HepG2 (cell line): ENCODE measurements around the gene DHRS13. TPM values are rescaled to one million over a fixed set of nuclear protein-coding genes. Genes with fewer than 3 reads are reported as not detected.

Experiments
- EP300 ChIP-seq, 3 experiments: sonication (generic) in 1 of 3; formaldehyde crosslinking in 1 of 3; IDR thresholded peaks; 2 replicates each; pipeline versions ENCODE4 v1.5.1 to v1.6.1; 2011 to 2020; ENCODE audit warnings: low read depth in 2 of 3, low read length in 2 of 3, borderline replicate concordance in 1 of 3, improper control_type of control experiment in 1 of 3, mild to moderate bottlenecking in 1 of 3, missing genetic modification reagents in 1 of 3, moderate library complexity in 1 of 3
- IKZF1 ChIP-seq: fragments of 450-650 bp; IDR thresholded peaks from 2 replicates; pipeline ENCODE4 v1.7.1; 2016
- IKZF5 ChIP-seq: IDR thresholded peaks from 2 replicates; pipeline ENCODE4 v1.6.1; 2018; ENCODE audit warnings: missing genetic modification reagents, mild to moderate bottlenecking, missing compliant biosample characterization
- JUNB ChIP-seq: sonication (generic); formaldehyde crosslinking; IDR thresholded peaks from 2 replicates; pipeline ENCODE4 v1.8.0; 2022; ENCODE audit warnings: missing genetic modification reagents, mild to moderate bottlenecking, borderline replicate concordance
- KDM5A ChIP-seq: fragments of 200-600 bp; sonication (generic); IDR thresholded peaks from 2 replicates; pipeline ENCODE4 v1.7.0; 2018; ENCODE audit warnings: antibody characterized with exemption, mild to moderate bottlenecking, low read length, borderline replicate concordance
- KMT2B ChIP-seq: IDR thresholded peaks from 2 replicates; pipeline ENCODE4 v1.6.1; 2016; ENCODE audit warnings: missing genetic modification reagents, missing compliant biosample characterization
- NR0B2 ChIP-seq: sonication (generic); formaldehyde crosslinking; IDR thresholded peaks from 2 replicates; pipeline ENCODE4 v1.4.0; 2020; ENCODE audit warnings: mild to moderate bottlenecking, missing genetic modification reagents
- ONECUT2 ChIP-seq: sonication (generic); formaldehyde crosslinking; IDR thresholded peaks from 2 replicates; pipeline ENCODE4 v1.4.0; 2020; ENCODE audit warnings: missing genetic modification reagents
- POLR2G ChIP-seq: fragments of 200-400 bp; formaldehyde crosslinking; IDR thresholded peaks from 2 replicates; pipeline ENCODE4 v1.6.1; 2018; ENCODE audit warnings: mild to moderate bottlenecking, low read depth, low read length, moderate library complexity
- SAFB2 ChIP-seq: sonication (generic); formaldehyde crosslinking; IDR thresholded peaks from 2 replicates; pipeline ENCODE4 v1.5.1; 2020; ENCODE audit warnings: missing genetic modification reagents, low read depth, mild to moderate bottlenecking, borderline replicate concordance
- SATB2 ChIP-seq: sonication (generic); formaldehyde crosslinking; IDR thresholded peaks from 2 replicates; pipeline ENCODE4 v1.5.0; 2020; ENCODE audit warnings: missing genetic modification reagents
- SMC3 ChIP-seq: IDR thresholded peaks from 2 replicates; pipeline ENCODE4 v1.6.1; 2011; ENCODE audit warnings: low read length, improper control_type of control experiment
- TERF1 ChIP-seq: sonication (generic); formaldehyde crosslinking; IDR thresholded peaks from 2 replicates; pipeline ENCODE4 v1.8.0; 2022; ENCODE audit warnings: mild to moderate bottlenecking, missing genetic modification reagents, moderate library complexity
- ZNF660 ChIP-seq: sonication (generic); formaldehyde crosslinking; IDR thresholded peaks from 2 replicates; pipeline ENCODE4 v1.5.1; 2020; ENCODE audit warnings: mild to moderate bottlenecking, low read depth, missing genetic modification reagents, borderline replicate concordance
- ZNF841 ChIP-seq: sonication (generic); formaldehyde crosslinking; IDR thresholded peaks from 2 replicates; pipeline ENCODE4 v1.8.1; 2023; ENCODE audit warnings: missing genetic modification reagents, borderline replicate concordance
- polyA plus RNA-seq, 8 experiments: library from polyadenylated mRNA; depleted of rRNA in 3 of 8; stranded (reverse) in 7 of 8; unstranded in 1 of 8; fragments of >200 nt; fragmentation: Illumina TruSeq in 4 of 8; extraction: Trizol in 4 of 8; gene quantifications; 2 replicates each; pipeline versions ENCODE4 v1.2.1 to v1.2.3, GENCODE V29; 2011 to 2016; ENCODE audit warnings: low read depth in 4 of 8, missing spikeins in 1 of 8, mixed read lengths in 1 of 8; ENCODE audit not compliant: insufficient read depth in 1 of 8
- total RNA-seq, 5 experiments: library from RNA; depleted of rRNA; stranded (reverse); fragments of >200 nt; fragmentation: Illumina TruSeq; extraction: Trizol; gene quantifications; 2 replicates each; pipeline ENCODE4 v1.2.3, GENCODE V29; 2016; ENCODE audit warnings: low read depth in 1 of 5
- TF ChIP-seq, protein P1 (sequence below): sonication (generic); formaldehyde crosslinking; IDR thresholded peaks from 2 replicates; pipeline ENCODE4 v1.4.0; 2020; ENCODE audit warnings: mild to moderate bottlenecking, missing genetic modification reagents, borderline replicate concordance

Gene DHRS13
- total and polyA plus RNA-seq, 2 of the 13 experiments (the other 11 are each of a cell fraction or from before 2014, with no cell fraction given) = 11.8 to 12.6 TPM

DNA sequence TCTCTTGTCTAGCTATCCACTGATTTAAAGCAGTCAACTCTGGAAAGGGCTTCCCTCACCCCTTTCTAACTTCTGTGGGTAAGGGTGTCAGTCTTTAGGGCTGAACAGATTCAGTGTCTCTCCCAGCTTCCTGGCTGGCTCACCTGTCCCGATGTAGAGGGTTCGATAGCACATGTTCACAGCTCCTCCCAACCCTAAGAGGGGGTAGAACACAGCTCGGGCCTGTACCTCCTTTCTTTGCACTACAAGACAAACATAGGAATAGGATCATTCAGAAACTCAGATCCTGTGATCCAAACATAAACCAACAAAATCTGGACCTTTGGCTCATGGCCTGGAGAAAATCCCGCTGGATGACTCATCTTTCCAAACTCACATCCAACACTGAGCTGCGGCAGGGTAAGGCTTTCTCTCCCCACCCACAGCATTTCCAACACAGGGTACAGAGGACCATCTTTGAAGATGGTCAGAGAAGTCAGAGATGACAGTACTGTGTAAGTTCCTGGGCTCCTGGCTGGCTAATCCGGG, 5.8 kb upstream of the DHRS13 start (continued):
- TF ChIP-seq TERF1 (CRISPR knock-in tag) (no peak), EP300 (IDR thresholded peaks at IDR 0.05; ENCODE audit: low read depth in 2 of 2, low read length in 2 of 2) (no peak), EP300 (CRISPR knock-in tag; IDR thresholded peaks at IDR 0.05; ENCODE audit: borderline replicate concordance) (no peak), KMT2B (no peak), NR0B2 (CRISPR knock-in tag) (no peak), POLR2G (no peak; the same call in 1 of the 2 replicates), ZNF660 (CRISPR knock-in tag) (no peak), SMC3 (no peak), IKZF1 (no peak), SAFB2 (CRISPR knock-in tag) (no peak), JUNB (CRISPR knock-in tag) (peak; percentile 25; the same call in 1 of the 2 replicates), ZNF841 (no peak), SATB2 (CRISPR knock-in tag) (no peak), KDM5A (no peak), ONECUT2 (no peak), IKZF5 (CRISPR knock-in tag) (0 out of 2 replicates have a peak, but pooled peaks have one; percentile 18)
- TF ChIP-seq, protein P1, sequence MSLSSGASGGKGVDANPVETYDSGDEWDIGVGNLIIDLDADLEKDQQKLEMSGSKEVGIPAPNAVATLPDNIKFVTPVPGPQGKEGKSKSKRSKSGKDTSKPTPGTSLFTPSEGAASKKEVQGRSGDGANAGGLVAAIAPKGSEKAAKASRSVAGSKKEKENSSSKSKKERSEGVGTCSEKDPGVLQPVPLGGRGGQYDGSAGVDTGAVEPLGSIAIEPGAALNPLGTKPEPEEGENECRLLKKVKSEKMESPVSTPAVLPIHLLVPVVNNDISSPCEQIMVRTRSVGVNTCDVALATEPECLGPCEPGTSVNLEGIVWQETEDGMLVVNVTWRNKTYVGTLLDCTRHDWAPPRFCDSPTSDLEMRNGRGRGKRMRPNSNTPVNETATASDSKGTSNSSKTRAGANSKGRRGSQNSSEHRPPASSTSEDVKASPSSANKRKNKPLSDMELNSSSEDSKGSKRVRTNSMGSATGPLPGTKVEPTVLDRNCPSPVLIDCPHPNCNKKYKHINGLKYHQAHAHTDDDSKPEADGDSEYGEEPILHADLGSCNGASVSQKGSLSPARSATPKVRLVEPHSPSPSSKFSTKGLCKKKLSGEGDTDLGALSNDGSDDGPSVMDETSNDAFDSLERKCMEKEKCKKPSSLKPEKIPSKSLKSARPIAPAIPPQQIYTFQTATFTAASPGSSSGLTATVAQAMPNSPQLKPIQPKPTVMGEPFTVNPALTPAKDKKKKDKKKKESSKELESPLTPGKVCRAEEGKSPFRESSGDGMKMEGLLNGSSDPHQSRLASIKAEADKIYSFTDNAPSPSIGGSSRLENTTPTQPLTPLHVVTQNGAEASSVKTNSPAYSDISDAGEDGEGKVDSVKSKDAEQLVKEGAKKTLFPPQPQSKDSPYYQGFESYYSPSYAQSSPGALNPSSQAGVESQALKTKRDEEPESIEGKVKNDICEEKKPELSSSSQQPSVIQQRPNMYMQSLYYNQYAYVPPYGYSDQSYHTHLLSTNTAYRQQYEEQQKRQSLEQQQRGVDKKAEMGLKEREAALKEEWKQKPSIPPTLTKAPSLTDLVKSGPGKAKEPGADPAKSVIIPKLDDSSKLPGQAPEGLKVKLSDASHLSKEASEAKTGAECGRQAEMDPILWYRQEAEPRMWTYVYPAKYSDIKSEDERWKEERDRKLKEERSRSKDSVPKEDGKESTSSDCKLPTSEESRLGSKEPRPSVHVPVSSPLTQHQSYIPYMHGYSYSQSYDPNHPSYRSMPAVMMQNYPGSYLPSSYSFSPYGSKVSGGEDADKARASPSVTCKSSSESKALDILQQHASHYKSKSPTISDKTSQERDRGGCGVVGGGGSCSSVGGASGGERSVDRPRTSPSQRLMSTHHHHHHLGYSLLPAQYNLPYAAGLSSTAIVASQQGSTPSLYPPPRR (CRISPR knock-in tag) = 0 out of 2 replicates have a peak, but pooled peaks have one; percentile 9
